GF-D8 (cell line): ENCODE measurements around the gene NAALADL2.
"Not testable (repeated sequence)": the region's sequence is repeated elsewhere in the genome, so short reads cannot be mapped to it uniquely, and the experiment has no call there.

ENCODE experiments used
- DNase-seq: peaks from one replicate; lab custom pipeline; 2025; lab: John Stamatoyannopoulos, UW

NAALADL2 gene

GRCh38 chr3:175131866-175132265 lies 272.7 kb downstream of the NAALADL2 start:
- DNase-seq: not testable (repeated sequence)

- DNase-seq: not testable (repeated sequence)
These were observed 273.6 kb downstream of the NAALADL2 start for GRCh38 chr3:175132706-175133105.

- no peak for DNase-seq
These were observed 285.2 kb downstream of the NAALADL2 start for GRCh38 chr3:175144368-175144767.

DNA sequence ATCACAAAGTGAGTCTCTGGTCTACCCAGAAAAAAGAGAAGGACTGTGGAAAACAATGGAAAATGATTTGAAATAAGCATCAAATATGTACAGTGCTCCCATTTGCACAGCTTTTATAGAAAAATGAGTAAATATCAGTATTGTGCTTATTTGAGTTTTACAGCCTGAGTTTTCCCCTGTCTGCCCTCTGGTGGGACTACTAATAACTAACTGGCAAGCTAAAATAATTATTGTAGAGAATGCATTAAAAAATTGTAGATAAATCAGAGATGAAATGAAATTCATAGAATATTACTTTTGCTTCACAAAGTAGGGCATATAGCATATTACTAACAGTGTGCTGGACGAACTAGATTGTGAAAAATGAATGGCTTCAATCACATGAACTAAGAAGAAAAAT lies 287.1 kb downstream of the NAALADL2 start:
- no peak for DNase-seq

DNA sequence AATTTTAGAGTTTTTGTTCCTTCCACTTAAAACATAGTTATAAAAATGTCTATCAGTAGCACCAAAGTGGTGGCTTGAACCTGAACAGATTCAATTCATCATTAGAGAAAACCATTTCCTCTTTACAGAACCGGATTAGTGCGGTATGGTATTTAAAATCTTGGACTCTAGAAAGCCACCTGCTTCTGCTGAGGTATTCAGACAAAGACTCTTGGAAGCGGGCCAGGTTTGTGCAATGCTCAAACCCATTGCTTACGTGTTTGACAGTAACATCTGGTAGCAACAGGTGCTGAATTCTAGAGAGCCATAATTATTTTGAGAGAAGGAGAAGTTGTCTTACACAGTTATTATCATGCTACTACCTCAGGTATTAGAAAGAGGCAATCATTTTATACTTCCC lies 290.5 kb downstream of the NAALADL2 start:
- no peak for DNase-seq

DNA sequence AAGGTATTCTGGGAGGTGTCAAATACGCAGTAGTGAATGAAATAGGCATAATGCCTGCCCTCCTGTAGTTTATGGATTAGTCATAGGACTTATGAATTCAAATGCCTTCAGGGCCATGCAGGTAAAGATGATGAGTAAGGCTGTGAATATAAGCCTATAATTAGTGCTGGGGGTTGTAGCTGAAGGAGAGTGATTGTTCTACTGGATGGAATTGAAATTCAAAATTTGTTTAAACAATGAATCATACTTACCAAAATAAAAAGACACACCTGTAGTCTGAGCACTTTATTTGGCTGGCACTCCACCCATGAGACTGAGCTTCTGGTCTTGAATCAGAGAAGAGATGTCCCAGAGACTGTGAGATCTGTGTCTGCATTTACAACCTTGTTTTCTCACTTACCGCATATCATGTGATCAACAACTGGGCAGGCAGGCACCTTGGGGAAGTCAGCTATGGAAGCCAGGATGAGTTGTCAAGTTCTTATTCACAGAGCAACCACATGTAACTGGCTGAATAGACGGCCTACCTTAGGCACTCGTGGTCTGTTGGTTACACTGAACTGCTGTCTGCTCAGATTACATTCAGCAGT lies 291.8 kb downstream of the NAALADL2 start:
- no peak for DNase-seq

DNA sequence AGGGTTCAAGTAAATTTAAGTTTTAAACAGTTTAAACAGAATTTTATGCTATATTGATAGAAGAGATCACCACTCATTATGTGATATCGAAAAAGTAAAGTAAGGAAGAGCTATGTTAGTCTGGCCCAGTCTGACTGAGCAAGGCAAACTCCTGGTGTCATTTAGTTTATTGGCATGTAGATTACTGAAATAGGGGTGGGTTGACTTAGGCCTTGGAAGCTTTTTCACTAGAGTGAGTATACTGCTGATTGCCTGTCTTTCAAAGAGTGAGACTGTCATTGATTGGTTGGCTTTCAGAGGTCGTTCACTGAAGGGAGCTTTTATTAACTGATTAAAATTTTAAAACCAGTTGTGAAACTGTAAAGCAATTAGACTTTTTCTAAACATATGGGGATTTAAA lies 294.5 kb downstream of the NAALADL2 start:
- no peak for DNase-seq

DNA sequence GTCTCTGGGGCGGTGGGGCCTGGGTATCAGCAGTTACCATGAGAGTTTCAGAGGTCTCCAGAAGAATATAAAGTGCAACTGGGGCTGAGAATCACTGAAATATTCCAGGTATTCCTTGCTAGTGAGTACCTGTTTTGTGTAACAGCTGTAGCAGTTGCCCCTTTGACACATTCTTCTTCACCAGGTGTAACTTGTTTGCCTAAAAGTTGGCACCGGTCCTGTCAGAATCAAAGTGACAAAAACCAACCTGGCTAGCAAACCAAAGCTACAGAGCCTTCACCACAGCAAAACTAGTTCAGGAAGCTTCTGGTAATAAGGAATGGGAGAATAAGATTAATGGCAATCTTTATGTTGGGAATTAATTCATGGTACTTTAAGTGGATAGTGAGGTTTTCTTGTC lies 296.0 kb downstream of the NAALADL2 start:
- DNase-seq: no peak

DNA sequence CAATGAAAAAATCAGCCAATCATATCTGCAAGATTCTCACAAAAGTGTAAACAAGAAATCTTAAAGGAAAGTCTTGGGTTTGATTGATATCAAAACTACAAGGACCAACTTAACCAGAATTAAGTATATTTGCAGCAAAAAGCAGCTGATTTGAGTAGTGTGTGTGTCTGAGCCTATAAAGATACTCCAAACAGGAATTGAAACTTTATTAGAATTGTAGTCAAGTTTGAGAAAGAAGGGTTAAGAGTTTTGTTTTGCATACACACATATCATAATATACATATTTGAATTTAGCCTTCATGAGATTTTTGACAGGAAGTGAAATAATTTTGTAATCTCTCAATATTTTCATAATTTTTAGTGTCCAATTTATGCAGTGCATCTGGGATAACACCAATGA lies 300.1 kb downstream of the NAALADL2 start:
- DNase-seq: no peak

DNA sequence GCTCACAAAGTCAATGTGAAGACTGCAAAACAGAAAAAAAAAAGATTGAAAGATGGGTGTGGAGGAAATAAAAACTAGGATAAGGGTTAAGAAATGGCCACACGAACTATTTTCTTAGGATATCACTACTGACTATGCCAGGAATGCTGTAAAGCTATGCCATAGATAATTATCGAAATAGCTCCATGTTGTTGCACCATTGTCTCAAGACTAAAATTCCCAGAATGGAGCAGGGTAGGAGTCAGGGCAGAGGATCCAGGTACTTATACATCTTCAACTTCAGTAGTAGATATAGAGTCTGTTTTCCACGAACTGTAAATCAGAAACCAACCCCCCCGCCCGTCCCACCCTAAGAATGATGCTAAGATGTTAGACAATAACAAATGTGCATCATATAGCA lies 302.2 kb downstream of the NAALADL2 start:
- no peak for DNase-seq

DNA sequence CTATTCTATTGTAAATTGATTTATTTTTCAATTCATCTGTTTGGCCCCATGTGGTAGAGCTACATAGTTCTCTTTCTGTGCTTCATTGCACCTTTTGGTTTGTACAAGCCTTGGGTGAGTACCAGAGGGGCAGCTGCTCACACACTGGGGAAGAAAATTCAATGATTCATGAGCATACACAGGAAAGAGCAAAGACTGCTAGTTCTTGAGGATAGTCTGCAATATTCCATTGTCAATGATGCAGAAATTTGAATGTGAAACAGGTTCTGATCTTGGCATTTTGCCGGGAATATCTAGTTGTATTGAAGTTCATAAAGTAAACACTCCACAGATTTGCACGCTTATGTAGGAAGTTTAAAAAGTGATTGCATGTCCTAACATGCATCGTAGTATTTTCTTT lies 304.6 kb downstream of the NAALADL2 start:
- DNase-seq: no peak

DNA sequence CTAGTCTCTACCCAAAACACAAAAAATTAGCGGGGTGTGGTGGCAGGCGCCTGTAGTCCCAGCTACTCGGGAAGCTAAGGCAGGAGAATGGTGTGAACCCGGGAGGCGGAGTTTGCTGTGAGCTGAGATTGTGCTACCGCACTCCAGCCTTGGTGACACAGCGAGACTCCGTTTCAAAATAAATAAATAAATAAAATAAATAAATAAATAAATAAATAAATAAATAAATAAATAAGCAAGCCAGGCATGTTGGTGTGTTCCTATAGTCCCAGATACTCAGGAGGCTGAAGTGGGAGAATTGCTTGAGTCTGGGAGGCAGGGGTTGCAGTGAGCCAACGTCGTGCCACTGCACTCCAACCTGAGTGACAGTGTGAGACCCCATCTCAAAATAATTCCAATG lies 314.0 kb downstream of the NAALADL2 start:
- not testable (repeated sequence) for DNase-seq

GRCh38 chr3:175176556-175176955 lies 317.4 kb downstream of the NAALADL2 start:
- DNase-seq: no peak

GRCh38 chr3:175179055-175179454 lies 319.9 kb downstream of the NAALADL2 start:
- no peak for DNase-seq

- DNase-seq: no peak
These were observed 325.3 kb downstream of the NAALADL2 start for GRCh38 chr3:175184392-175184791.

- no peak for DNase-seq
These were observed 326.8 kb downstream of the NAALADL2 start for GRCh38 chr3:175185903-175186302.

- DNase-seq: no peak
These were observed 327.4 kb downstream of the NAALADL2 start for GRCh38 chr3:175186511-175186910.

DNA sequence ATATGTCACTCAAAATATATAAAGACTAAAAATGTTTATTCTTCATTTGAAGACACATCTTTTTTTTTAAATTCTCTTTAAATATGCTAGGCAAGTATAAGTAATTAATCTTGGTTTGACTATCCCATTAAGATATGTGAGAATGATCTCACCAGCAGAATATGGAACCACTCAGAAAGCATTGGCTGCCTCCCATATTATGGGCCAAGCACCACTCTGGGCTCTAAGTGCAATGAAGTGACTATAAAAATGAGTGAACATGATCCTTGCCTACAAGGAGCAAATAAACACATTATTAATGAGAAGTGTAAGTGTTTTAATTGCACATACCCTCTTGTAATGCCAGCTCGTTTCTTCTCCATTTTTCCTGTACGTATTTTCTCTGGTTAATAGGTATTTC lies 328.5 kb downstream of the NAALADL2 start:
- DNase-seq: no peak

DNA sequence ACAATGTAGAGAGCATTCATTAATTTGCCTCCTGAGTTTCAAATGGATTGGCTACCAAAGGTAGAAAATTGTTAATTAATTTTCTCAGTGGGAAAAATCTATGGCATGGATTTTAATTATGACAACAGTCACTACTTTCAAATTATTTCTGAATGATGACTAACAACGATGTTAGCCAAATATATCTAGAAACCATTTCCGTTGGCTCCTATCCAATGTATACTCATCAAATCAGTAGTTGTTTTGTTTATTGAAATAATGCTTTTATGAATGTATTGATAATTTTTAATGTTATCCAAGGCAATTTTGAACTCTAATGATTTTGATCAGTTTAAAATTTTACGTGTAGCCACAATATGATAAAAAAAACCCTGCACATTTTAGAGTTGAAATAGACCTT lies 333.4 kb downstream of the NAALADL2 start:
- no peak for DNase-seq

DNA sequence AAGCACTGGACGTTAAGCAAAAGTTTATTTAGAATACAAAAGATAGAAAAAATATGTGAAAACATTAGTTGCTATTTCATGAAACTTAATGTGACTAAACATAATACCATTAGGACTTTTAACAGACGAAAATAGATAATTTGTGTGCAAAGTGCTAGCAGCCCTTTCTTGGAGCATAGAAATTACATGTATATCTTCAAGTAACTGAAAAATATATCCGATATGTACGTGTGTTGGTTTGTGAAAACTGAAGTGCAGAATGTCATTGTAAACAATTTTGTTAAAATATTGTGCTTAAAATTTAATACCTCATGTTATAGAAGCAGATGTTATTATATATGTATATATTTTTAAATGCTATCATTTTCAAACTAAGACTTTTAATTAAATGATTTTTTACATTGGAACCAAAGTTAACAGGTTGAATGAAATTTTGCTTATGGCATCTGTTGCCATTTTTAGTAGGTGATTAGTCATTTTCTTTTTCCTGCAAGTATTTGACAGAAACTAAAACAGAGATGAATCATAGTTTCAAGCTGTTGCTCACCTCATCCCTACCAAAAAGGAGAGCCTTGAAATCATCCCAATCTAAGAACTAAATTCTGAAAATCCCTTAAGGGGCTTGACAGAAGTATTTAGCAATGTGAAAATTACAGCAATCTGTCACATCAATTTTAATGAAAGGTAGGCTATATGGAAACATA lies 334.8 kb downstream of the NAALADL2 start:
- no peak for DNase-seq

DNA sequence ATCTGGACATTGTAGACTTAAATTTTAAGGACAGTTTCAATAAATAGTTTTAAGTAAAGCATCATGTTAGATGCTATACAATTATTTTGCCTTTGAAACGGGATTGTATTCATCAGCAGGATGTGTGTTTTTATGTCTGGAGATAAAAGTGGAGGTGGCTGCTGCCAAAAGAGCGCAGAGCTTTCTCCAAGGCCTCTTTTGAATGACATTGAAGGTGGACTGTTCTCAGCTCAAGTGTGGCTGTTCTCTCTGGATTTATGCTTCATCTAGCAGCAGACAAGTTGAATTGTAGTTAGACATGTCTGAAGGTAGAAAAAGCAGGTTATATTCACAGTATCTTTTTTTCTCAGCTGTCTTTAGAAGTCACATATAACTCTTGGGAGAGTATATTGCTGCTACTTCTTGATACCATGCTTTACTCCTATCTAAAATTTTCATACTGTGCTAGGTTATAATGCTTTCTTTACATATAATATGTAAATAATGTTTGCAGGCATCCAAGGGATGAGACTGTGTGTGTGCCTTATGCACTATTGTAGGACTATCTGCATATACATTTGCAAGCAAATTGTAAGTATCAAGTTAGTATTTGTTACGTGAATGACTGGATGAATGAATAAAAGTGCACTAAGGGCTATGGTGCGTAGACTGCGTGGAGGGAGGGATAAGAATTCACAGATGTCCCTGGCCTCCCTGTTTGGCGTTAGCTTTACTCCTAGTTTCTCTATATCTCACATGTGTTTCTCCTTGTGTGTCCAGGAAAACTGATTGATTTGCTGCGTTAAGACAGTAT lies 340.1 kb downstream of the NAALADL2 start:
- DNase-seq: no peak

DNA sequence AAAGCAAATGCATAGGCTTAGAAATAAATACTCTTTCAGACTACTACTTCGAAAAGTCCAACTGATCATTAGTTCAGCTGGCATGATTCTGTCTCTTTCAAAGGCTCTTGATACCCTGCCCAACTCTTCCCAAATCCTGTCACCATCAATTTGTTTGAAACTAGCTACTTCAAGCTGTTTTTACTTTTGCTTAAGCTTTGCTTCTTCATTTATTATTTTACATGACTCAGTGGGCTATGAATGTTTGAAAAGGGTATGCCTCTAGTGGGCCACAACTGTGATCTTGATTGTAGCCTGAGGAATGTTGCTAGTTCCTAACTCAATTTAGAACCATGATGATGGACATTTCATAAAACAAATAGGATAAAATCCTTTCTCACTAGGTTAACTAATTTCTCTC lies 340.8 kb downstream of the NAALADL2 start:
- no peak for DNase-seq

DNA sequence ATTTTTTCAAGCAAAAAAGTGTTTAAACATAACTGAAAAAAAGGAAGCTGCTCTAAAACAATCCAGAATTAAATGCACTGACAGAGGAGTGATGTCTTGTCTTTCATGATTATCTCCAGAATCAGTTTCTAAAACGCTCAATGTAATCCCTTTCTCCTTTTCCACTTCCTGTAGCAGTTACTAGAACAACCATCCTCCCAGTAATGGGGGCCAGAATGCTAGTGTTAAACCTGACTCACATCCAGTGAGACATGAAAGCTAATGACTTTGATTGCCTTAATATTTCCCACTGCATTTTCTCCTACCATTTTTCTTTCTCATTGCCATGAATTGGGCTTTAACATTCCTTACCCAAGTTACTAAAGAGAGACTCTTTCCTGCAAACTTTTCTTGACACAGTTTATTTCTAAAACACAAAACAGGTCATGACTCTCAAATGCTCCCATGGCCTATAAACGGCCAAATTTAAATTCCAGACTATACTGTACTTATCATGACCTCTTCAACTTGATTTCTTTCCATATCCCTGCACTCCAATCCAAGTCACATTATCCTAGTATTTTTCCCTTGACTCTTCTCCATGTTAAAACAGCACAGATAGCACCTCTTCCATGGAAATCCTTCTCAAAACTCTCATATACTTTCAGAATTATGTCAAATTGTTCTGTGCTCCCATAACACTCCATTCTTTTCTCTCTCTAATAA lies 341.4 kb downstream of the NAALADL2 start:
- DNase-seq: no peak
